Cardiac muscle cell (in vitro differentiated cells and primary cell): ENCODE results near the gene ZNF25. TPM values are rescaled to one million over a fixed set of nuclear protein-coding genes. Genes with fewer than 3 reads are reported as not detected.
"Not testable (repeated sequence)": the region's sequence is repeated elsewhere in the genome, so short reads cannot be mapped to it uniquely, and the experiment has no call there.

Source experiments
- DNase-seq, 2 donors: peaks; one replicate each; pipeline versions ENCODE4 v3.0.0 to v3.0.0-alpha.2; 2010 to 2017; ENCODE audit warnings: low read depth in 1 of 2, low spot score in 1 of 2
- H3K27ac ChIP-seq: fragments of 200-600 bp; sonication (generic); 2 replicates; pipeline ENCODE4 v1.5.1; 2016
- H3K27me3 ChIP-seq: fragments of 200-600 bp; sonication (generic); 2 replicates; pipeline ENCODE4 v1.6.0; 2016; ENCODE audit warnings: control low read depth
- H3K36me3 ChIP-seq: fragments of 200-600 bp; sonication (generic); 2 replicates; pipeline ENCODE4 v1.5.1; 2016; ENCODE audit warnings: control low read depth
- H3K4me1 ChIP-seq: fragments of 200-600 bp; sonication (generic); 2 replicates; pipeline ENCODE4 v1.8.1; 2017; ENCODE audit warnings: low read depth, mild to moderate bottlenecking, mixed run types
- H3K4me3 ChIP-seq: fragments of 200-600 bp; sonication (generic); 2 replicates; pipeline ENCODE4 v1.5.1; 2016; ENCODE audit warnings: mild to moderate bottlenecking
- H3K9me3 ChIP-seq: fragments of 200-600 bp; sonication (generic); 2 replicates; pipeline ENCODE4 v1.5.1; 2017; ENCODE audit warnings: low read depth, mild to moderate bottlenecking, control low read depth
- polyA plus RNA-seq: library from polyadenylated mRNA; unstranded; fragments of >200 nt; fragmentation: Nextera tagmentation; extraction: Ambion mirVana; gene quantifications from 2 replicates; pipeline ENCODE4 v1.2.1, GENCODE V29; 2016
- total RNA-seq: library from RNA; depleted of rRNA; stranded (reverse); fragments of >200 nt; gene quantifications from 2 replicates; pipeline ENCODE4 v1.2.3, GENCODE V29; 2016
- TF ChIP-seq, protein P1 (sequence below): IDR thresholded peaks from 2 replicates; pipeline ENCODE4 v1.5.1; 2012; ENCODE audit warnings: low read depth, mild to moderate bottlenecking, low read length

ZNF25 gene
- total and polyA plus RNA-seq, 2 experiments from 2014 or later, result 1.1 to 2.4 TPM

DNA sequence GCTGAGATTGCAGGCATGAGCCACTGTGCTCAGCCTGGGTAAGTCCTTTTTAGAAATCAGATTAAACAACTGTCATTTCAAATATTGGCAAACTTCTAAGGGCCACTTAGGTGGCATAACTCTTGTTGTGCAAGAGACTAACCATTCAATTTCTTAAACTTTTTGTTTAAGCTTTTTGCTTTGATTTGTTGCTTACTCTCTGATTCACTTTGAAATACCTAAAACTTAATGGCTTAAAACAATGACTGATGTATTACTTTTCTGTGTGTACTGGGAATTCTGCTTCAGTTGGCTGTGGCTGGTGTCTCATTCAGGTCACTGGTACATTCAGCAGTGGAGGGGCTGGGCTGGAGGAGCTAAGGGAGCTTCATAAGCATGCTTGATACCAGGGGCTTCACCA, 28.9 kb downstream of the ZNF25 start:
- H3K27me3 ChIP-seq, result no peaks in the 10 kb centered on the region
- H3K27ac ChIP-seq, result no peak overlapping the region
- peaks cover 3% of the 10 kb centered on the region for H3K9me3 ChIP-seq

GRCh38 chr10:37937864-37938263, 38.6 kb downstream of the ZNF25 start:
- Histone ChIP-seq H3K27me3 (no peaks in the 10 kb centered on the region), H3K9me3 (no peaks in the 10 kb centered on the region), H3K4me3 (no peak overlapping the region), H3K4me1 (no peaks in the 10 kb centered on the region), H3K27ac (no peak overlapping the region), H3K36me3 (no peaks in the 10 kb centered on the region)
- TF ChIP-seq, protein P1, sequence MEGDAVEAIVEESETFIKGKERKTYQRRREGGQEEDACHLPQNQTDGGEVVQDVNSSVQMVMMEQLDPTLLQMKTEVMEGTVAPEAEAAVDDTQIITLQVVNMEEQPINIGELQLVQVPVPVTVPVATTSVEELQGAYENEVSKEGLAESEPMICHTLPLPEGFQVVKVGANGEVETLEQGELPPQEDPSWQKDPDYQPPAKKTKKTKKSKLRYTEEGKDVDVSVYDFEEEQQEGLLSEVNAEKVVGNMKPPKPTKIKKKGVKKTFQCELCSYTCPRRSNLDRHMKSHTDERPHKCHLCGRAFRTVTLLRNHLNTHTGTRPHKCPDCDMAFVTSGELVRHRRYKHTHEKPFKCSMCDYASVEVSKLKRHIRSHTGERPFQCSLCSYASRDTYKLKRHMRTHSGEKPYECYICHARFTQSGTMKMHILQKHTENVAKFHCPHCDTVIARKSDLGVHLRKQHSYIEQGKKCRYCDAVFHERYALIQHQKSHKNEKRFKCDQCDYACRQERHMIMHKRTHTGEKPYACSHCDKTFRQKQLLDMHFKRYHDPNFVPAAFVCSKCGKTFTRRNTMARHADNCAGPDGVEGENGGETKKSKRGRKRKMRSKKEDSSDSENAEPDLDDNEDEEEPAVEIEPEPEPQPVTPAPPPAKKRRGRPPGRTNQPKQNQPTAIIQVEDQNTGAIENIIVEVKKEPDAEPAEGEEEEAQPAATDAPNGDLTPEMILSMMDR, result no peak
- no peak for DNase-seq

More for the DNA sequence above, 28.9 kb downstream of the ZNF25 start:
- H3K4me3 ChIP-seq, result no peak overlapping the region
- H3K36me3 ChIP-seq, result no peaks in the 10 kb centered on the region
- no peak for DNase-seq
- H3K4me1 ChIP-seq, result no peaks in the 10 kb centered on the region
- TF ChIP-seq, protein P1, result no peak

DNA sequence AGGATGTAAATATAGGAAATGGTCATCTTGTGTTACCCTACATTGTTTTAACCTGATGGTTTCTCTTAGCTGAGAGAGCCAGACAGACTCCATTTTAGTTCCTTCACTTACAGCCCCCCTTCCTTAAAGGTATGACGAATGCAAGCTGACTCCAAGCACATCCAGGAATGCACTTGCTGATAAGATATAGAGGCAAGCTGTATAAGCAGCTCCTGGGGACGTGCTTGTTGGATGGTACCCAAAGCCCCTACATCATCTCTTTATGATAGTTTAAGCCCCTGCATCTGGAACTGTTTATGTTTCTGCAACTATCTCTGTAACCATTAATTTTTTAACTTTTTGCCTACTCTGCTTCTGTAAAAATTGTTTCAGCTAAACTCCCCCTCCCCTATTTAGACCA, 41.7 kb downstream of the ZNF25 start:
- Histone ChIP-seq H3K27ac (no peak overlapping the region), H3K36me3 (no peaks in the 10 kb centered on the region), H3K9me3 (no peaks in the 10 kb centered on the region), H3K4me3 (no peak overlapping the region), H3K27me3 (no peaks in the 10 kb centered on the region), H3K4me1 (no peaks in the 10 kb centered on the region)
- no peak for DNase-seq
- TF ChIP-seq, protein P1, result no peak

DNA sequence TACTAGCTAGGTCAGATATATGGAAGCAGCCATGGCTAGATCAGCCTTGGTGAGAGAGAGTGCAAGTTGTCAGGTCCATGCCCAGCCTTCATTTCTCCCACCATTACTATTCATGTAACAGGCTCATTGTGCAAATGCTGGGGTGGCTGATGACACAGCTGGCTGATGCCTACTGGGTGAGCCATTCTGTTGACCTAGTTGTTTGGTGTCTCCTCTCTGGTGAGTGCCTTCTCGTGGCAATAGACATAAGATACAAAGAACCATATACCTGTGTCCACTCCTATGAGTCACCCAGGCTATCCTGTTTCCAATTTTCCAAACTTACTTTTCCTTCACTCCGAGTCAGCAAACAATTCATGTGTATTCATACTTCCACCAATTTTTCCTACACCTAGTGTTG, 46.0 kb downstream of the ZNF25 start:
- no peaks in the 10 kb centered on the region for H3K4me1 ChIP-seq
- no peak for DNase-seq
- H3K9me3 ChIP-seq, result no peaks in the 10 kb centered on the region
- H3K27ac ChIP-seq, result no peak overlapping the region
- TF ChIP-seq, protein P1, result no peak
- no peaks in the 10 kb centered on the region for H3K36me3 ChIP-seq
- no peaks in the 10 kb centered on the region for H3K27me3 ChIP-seq
- no peak overlapping the region for H3K4me3 ChIP-seq

DNA sequence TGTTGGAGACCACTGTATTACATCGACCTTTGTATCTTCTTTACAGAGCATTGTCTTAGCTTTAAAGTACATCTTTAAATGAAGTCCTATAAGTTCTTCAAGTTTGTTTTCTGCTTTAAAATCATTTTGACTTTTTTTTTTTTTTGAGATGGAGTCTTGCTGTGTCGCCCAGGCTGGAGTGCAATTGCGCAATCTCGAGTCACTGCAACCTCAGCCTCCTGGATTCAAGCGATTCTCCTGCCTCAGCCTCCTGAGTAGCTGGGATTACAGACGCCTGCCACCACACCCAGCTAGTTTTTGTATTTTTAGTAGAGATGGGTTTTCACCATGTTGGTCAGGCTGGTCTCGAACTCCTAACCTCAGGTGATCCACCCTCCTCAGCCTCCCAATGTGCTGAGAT, 68.3 kb downstream of the ZNF25 start:
- not testable (repeated sequence) for H3K36me3 ChIP-seq, H3K27me3 ChIP-seq, DNase-seq, H3K4me3 ChIP-seq, H3K4me1 ChIP-seq, H3K27ac ChIP-seq, H3K9me3 ChIP-seq

DNA sequence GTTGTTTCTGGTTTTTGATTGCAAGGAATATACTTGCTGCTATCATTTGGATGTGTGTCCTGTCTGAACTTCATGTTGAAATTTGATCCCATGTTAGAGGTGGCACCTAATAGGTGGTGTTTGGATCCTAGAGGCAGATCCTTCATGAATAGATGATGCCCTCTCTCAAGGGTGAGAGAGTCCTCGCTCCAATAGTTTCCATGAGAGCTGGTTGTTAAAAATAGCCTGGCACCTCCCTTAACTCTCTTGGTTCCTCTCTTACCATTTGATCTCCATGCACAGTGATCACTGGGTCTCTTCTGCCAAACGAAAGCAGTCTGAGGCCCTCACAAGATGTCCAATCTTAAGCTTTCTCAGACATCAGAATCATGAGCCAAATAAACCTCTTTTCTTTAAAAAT, 70.1 kb downstream of the ZNF25 start:
- Histone ChIP-seq H3K4me3 (no peak overlapping the region), H3K27ac (no peak overlapping the region), H3K9me3 (no peaks in the 10 kb centered on the region), H3K27me3 (no peaks in the 10 kb centered on the region), H3K4me1 (no peaks in the 10 kb centered on the region), H3K36me3 (no peaks in the 10 kb centered on the region)
- no peak for DNase-seq
- TF ChIP-seq, protein P1, result no peak

Other genes with a start within 250 kb of the ZNF25 start
- 8.6 and 9.9 TPM in 2 replicates for gene ZNF248, start 119.0 kb downstream of the ZNF25 start, total RNA-seq
- 11.1 and 12.0 TPM in 2 replicates for gene ZNF248, start 119.0 kb downstream of the ZNF25 start, polyA plus RNA-seq
- gene ZNF33A, start 34.0 kb upstream of the ZNF25 start, total RNA-seq, result 20.4 and 23.8 TPM in 2 replicates
- 21.2 and 24.9 TPM in 2 replicates for gene ZNF33A, start 34.0 kb upstream of the ZNF25 start, polyA plus RNA-seq
- gene ZNF37A, start 117.7 kb upstream of the ZNF25 start, total RNA-seq, result 9.8 and 15.3 TPM in 2 replicates
- gene ZNF37A, start 117.7 kb upstream of the ZNF25 start, polyA plus RNA-seq, result 8.1 and 15.2 TPM in 2 replicates